HG03558 (cell line): Measurements from ENCODE around the gene MEP1A.
"Not testable (repeated sequence)": the region's sequence is repeated elsewhere in the genome, so short reads cannot be mapped to it uniquely, and the experiment has no call there.

ENCODE experiments used
- ATAC-seq: cut with Tn5 transposase; IDR thresholded peaks from one replicate; pipeline ENCODE4 v1.9.1; 2021; ENCODE audit warnings: moderate number of reproducible peaks; ENCODE audit not compliant: unreplicated experiment; ENCODE audit errors: extremely low read depth

The MEP1A gene, protein sequence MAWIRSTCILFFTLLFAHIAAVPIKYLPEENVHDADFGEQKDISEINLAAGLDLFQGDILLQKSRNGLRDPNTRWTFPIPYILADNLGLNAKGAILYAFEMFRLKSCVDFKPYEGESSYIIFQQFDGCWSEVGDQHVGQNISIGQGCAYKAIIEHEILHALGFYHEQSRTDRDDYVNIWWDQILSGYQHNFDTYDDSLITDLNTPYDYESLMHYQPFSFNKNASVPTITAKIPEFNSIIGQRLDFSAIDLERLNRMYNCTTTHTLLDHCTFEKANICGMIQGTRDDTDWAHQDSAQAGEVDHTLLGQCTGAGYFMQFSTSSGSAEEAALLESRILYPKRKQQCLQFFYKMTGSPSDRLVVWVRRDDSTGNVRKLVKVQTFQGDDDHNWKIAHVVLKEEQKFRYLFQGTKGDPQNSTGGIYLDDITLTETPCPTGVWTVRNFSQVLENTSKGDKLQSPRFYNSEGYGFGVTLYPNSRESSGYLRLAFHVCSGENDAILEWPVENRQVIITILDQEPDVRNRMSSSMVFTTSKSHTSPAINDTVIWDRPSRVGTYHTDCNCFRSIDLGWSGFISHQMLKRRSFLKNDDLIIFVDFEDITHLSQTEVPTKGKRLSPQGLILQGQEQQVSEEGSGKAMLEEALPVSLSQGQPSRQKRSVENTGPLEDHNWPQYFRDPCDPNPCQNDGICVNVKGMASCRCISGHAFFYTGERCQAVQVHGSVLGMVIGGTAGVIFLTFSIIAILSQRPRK

DNA sequence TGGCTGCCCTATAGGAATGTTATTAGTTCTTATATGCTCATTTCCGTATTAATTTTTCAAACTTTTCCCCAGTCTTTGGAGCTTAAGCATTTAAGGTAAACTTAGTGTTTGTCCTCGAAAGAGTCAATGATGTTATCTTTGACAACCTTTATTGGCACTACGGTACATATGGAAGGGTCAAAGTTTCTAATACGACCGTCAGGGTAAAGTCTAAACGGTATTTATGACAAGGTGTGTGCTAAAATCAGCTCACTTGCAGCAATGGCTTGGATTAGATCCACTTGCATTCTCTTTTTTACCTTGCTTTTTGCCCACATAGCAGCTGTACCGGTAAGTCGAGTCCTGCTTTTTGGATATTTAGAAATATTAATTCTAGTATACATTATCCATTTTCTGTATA is at the start of gene MEP1A:
TSS of gene MEP1A (plus strand) at position 252 of the 400 bp plus-strand sequence. CDS start at position 262, 10 bp downstream.
- ATAC-seq, result no peak

DNA sequence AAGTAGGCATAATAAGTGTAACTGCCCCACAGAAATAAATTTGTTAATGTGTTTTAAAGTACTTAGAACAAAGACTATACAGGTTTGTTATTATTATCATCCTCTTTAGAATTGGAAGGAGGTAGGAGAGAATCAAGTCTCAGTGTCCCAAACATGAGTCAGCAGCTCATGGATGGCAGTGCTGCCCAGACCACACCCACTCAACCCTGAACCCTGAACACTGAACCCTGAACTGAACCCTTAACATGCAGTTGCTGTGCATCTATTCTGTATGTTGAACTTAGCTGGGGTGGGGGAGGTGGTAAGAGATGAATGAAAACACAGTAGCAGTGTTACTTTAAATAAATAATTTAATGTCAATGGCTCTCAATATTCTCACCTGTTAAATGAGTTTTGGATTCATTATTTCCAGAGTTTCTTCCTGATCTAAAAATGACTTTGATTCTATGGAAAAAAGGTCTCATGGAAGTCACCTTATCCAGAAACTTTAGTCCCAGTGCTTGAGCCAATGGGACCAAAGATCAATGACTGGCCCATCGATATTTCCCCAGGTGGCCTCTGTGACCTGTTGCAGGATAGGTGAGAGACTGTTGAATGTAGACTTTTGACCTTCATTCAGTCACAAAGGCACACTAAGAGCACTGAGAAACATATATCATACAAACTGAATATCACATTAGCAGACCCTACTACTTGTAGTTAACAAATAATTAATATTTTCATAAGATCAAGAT is 49.6 kb upstream of the MEP1A start:
- no peak for ATAC-seq

DNA sequence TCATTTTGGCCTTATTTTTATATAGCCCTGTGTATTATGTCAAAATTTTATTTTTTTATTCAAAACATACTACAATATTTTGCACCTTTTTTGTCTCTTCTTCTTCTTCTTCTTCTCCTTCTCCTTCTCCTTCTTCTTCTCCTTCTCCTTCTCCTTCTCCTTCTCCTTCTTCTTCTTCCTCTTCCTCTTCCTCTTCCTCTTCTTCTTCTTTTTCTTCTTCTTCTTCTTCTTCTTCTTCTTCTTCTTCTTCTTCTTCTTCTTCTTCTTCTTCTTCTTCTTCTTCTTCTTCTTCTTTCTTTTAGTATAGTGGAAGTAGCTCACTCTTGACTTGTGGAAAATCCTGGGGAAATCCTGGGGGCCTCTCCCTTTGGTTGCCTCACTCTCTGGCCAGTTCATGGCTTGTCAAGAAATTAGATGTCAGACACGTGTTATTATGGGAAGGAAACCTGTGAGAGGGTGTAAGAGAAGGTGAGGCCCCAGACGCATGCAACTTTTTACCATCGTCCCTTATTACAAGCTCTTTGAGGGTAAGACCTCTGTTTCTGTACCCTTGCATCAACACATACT is 48.9 kb upstream of the MEP1A start:
- ATAC-seq, result not testable (repeated sequence)

DNA sequence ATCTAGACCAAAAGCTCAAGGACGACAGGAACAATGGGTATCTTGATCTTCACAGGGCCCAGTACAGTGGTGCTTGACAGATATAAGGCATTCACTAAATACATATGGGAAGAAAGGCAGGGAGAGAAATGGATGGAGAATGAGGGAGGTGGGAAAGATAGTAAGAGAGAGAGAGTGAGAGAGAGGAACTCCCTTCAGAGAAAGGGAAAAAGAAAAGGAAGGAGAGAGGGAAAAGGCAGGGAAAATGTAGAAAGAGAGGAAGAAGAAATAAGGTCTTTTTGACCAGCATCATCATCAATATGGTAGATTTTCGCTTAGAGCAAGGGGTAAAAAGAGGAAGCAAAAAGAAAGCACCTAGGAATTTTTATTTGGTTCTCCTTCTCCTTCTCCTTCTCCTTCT is 47.2 kb upstream of the MEP1A start:
- ATAC-seq, result no peak

DNA sequence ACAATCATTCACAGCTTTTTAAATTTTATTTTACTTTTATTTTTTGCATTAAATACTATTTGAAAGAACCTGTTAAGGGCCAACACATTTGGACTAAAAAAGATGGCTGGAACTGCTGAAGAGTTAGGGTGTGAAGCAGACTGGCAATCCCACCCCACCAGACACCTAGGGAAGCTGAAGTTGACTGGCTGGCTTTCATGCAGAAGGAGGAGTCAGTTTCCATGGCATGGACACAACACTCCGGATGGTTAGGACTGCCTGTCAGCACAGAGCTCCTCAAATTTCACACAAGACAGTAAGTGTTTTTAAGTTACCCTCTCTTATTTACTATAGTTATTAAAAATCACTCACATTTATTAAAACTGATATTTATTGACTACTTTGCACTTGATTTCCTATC is 46.5 kb upstream of the MEP1A start, which contains the start of gene ANKRD66:
TSS of gene ANKRD66 (plus strand) at position 238 of the 400 bp plus-strand sequence. CDS start 5,016 bp downstream, outside the sequence.
- ATAC-seq, result no peak

DNA sequence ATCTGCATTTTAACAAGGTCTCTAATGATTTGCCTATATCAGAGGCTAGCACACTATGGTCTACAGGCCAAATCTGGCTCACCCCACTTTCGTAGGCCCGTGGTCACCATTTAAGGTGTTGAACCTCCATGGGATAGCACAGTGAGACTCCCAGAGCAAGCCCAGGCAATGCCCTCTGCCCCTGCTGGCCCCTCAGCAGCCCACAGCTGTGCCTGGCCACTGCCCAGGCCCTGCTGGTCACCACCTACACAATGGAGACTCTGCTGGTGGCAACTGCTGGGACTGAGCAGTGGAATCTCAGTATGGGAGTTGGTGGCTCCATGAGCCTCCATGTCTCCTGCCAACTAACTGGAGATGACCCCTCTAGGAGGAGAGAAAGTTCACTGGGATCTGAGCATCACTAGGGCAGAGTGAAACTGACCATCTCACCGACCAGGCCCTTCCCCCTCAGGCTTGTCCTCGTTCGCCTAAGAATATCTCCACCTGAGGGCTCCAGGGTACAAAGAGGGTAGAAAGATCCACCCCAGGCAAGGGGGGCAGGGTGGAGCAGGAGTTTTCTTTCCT is 44.2 kb upstream of the MEP1A start:
- no peak for ATAC-seq

DNA sequence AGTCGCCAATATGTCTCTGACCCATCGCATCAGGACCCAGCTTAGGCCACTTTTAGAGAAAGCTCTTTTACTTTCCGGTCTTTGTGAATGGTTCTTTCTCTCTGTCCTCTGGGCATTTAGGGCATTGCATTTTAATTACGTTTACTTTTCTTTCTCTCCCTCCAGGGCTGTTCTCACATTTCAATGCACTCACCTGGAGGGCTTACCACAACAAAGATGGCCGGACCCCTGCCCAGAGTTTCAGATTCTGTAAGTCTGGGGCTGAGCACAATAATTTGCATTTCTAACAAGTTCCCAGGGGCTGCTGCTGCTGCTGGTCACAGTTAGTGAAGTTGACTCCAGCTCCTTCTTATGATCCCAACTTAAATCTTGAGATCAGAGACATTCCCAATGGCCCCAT is 43.5 kb upstream of the MEP1A start:
- no peak for ATAC-seq

DNA sequence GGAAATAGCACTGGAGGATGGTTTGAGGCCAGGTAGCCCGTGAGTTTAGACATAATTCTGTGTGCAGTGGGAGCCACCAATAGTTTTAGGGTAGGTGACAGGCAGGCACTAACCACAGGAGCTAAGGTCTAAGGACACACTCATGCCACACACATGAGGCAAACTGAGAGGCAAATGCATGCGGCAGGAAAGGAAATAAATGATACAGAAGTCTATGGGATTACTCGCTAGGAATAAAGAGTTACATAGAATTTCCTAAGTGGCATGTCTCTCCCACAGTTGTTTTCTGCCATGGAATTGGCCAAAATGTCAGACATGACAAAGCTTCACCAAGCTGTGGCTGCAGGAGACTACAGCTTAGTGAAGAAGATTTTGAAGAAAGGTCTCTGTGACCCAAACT is 41.5 kb upstream of the MEP1A start:
- no peak for ATAC-seq

DNA sequence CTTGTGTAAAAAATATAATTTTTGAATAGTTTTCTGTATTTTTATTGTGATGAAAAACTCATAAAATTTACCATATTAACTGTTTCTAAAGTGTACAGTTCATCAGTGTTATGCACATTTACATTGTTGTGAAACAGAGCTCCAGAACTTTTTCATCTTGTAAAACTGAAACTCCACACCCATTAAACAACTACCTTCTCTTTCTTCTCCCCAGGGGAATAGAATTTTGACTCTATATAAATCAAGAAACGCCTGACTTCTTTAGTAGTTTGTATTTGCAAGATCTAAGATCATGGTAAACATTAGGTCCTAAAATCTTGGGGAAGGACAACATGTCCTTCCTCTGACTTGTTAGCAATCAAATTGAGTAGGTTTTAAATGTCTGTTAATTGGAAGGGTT is 37.3 kb upstream of the MEP1A start:
- ATAC-seq, result no peak

DNA sequence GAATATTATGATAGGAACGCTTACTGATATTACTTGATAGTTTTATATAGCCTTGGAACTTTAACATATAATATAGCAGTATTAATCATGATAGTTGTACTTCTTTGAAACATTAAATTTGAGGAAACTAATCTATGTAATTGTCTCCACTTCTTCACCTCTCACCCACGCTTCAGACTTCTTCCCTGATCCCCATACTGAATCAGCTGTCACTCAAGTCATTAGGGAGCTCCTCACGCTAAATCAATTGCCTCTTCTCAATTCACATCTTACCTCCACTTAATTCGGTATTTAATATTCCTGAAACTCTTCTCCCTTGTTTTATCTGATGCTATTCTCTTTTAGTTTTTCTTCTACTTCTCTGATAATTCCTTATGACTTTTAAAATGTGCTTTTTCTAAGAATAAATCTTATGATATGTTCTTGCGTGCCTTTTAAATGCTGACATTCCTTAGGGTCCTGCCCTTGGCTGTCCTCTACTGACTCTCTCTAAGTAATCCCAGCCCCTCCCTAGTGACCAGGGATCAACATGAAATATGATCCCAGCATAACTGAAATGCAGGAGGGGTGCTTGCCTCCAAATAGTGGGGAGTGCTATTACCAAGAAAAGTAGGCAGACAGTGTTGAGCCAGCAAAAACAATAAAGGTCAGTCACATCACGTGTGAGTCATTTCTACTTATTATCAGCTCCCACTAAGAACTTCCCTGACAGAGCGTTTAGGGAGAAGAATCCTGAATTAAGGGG is 36.5 kb upstream of the MEP1A start:
- no peak for ATAC-seq

DNA sequence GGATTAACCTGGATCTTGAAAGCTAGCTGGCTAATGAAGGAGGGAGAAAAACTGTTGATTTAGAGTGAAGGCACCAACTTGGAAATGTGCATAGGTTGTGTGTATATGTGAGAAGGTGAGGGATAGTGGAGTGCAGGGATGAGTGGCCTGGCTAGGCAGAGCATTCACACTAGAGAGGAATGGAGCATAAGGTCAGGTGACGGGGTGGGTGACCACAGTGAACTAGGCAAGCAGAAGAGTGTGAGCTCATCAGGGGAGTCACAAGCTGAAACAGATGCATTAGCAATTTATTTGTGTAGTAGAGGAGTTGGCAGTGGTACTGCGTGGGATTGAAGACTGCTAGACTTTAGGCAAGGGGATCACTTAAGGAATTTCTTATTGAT is 36.0 kb upstream of the MEP1A start:
- no peak for ATAC-seq

DNA sequence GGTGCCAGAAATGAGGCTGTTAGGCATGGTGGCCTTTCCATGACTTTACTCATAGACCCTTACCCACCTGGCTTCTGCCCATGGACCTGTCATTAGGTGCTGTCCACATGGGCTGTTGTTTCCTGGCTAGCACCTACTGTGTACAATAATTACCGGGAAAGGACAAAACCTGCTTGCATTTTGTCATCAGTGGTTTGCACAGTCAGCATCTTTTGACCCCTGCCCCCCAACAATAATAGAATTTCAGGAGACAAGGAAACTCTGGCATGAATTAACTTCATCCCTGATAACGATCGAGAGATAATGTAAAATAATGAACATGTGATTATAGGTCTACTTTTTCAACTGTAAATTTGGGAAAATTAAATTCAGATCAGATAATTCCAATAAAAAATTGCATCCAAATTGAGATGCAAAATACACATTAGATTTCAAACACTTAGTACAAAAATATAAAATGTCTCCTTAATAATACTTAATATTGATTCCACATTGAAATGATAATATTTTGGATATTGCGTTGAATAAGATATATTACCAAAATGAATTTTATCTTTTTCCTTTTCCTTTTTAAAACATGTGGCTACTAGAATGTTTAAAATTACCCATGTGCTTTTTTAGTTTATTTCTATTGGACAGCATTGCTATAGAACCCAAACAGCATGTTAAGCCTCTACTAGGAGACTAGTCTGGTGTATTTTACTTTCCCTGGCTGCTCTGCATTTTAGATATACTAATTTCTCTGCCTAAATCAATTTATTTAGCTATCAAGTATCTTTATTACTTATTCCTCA is 34.0 kb upstream of the MEP1A start:
- no peak for ATAC-seq

DNA sequence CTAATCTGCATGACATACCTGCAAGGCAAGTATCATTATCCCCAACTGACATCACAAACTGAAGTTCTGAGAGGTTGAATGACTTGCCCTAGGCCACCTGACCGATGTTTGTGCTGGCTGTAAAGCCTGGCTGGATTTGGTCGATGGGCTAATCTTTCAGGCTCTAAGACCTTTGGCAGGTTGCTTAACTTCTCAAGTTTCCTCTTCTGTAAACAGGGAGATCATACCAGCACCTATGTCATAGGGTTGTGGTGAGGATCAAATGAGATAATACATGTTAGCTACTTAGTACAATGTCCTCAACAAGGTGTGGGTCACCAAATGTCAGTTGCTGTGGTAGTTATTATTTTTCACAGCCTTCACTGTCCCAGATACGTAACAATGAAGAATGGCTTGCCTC is 32.3 kb upstream of the MEP1A start:
- ATAC-seq, result no peak

DNA sequence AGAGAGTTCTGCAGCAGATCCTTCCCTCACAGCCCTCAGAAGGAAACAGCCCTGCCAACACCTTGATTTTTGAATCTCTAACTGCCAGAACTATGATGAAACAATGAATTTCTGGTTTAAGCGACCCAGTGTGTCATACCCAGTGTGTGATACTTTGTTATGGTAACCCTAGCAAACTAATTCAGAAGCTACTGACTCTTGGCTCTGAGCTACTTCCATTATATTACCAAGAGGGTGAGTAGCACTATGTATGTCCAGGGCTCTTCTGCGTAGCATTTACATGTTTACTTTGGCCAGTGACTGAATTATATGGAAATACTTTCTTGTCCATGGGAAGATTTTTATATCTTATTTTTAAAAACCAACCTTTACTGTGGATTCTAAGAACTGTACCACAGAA is 29.7 kb upstream of the MEP1A start:
- ATAC-seq, result no peak

DNA sequence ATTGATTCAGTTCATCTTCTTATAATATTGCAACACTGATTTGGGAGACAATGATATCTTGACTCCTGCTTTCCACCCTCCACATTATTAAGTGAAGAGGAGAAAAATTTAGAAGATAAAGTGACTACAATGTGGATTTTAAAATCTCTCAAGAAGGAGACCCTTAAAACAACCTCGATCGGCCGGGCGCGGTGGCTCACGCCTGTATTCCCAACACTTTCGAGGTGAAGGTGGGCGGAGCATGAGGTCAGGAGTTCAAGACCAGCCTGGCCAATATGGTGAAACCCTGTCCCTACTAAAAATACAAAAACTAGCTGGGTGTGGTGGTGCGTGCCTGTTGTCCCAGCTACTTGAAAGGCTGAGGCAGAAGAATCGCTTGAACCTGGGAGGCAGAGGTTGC is 28.9 kb upstream of the MEP1A start:
- ATAC-seq, result not testable (repeated sequence)

DNA sequence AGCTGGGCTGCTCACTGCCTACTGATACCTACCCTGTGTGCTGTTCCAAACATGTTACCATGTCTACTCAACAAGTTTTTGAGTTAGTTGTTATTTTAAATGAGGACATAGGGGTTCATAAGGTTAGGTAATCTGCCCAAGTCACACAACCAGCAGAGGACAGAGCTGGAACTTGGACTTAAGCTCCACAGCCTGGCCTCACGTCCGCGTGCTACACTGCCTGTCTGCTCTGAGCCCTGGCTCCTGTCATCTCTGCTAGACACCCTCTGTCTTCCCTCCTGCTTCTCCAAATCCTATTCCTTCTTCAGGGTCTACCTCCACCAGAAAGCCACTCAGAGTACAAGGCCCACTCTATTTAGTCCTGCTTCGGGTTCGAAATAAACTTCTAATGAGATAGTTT is 28.2 kb upstream of the MEP1A start:
- no peak for ATAC-seq

DNA sequence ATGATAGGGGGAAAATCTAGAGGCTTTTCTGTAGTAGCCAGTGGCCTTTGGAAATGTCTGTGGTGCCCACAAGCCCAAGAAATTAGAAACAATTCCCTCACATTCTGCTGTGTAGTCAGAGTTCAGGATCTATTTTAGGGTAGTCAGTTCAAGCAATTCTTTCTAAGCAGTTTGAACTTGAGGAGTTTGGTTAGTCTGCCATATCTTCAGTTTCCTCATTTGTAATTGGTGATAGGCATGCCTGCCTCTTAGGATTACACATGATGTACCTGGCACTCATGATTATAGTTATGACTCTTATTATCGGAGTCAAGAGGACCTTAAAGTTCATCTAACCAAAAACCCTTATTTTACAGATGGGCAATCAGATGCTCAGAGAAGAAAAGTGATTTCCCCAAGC is 21.2 kb upstream of the MEP1A start:
- ATAC-seq, result no peak

DNA sequence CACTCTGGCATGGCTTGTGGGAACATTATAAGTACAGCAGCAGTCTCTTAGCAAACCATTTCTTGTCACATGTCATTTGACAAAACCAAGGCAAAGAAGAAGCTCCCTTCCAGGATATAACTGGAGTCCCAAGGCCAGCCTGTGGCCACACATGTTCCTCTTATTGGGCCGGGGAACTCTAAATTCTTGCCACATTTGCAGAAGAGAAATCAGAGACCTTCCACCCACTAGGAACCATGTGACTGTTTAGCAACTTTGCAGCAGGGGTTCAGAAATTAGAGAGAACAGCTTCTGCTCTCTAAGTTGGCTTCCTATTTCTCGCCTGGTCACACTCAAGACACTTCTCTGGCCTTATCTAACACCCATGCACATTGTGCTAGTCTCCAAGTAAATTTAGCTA is 20.4 kb upstream of the MEP1A start:
- ATAC-seq, result no peak
